Esophagus squamous epithelium (tissue), 5 donors: Measurements from ENCODE around the gene C12orf43. TPM values are rescaled to one million over a fixed set of nuclear protein-coding genes. Genes with fewer than 3 reads are reported as not detected.

ENCODE experiments used
- DNase-seq: peaks from one replicate; lab custom pipeline; 2025; lab: John Stamatoyannopoulos, UW
- H3K27ac ChIP-seq, 4 donors: fragments of 200-600 bp; sonication (generic); one replicate each; pipeline ENCODE4 v1.5.1; 2016 to 2019; ENCODE audit warnings: mild to moderate bottlenecking in 1 of 4
- H3K27me3 ChIP-seq, 4 donors: fragments of 200-600 bp; sonication (generic); 1 replicate in 3 of 4; 2 replicates in 1 of 4; pipeline versions ENCODE4 v1.5.1 to v1.6.0; 2017 to 2021; ENCODE audit warnings: antibody characterized with exemption in 1 of 4
- H3K36me3 ChIP-seq, 3 donors: fragments of 200-600 bp; sonication (generic); one replicate each; pipeline ENCODE4 v1.5.1; 2016 to 2019
- H3K4me1 ChIP-seq, 3 donors: fragments of 200-600 bp; sonication (generic); one replicate each; pipeline ENCODE4 v1.5.1; 2017 to 2019
- H3K4me3 ChIP-seq, 4 donors: fragments of 200-600 bp; sonication (generic); 1 replicate in 3 of 4; 2 replicates in 1 of 4; pipeline ENCODE4 v1.5.1; 2016 to 2019; ENCODE audit warnings: mild to moderate bottlenecking in 2 of 4, moderate library complexity in 1 of 4
- H3K9me3 ChIP-seq, 3 donors: fragments of 200-600 bp; sonication (generic); one replicate each; pipeline ENCODE4 v1.5.1; 2016 to 2019
- CTCF ChIP-seq, 6 experiments: fragments of 450-650 bp in 4 of 6; fragments of 200-600 bp in 2 of 6; sonication (generic) in 2 of 6; IDR thresholded peaks; one replicate each; pipeline ENCODE4 v1.5.1; 2016 to 2019; ENCODE audit warnings: antibody characterized with exemption in 6 of 6, mild to moderate bottlenecking in 4 of 6, moderate library complexity in 4 of 6
- POLR2A ChIP-seq, 4 donors: fragments of 450-650 bp; IDR thresholded peaks; one replicate each; pipeline ENCODE4 v1.6.1; 2017; ENCODE audit warnings: antibody characterized with exemption in 4 of 4, mild to moderate bottlenecking in 4 of 4, moderate library complexity in 3 of 4
- WGBS, 2 donors: methylation state at CpG; one replicate each; pipeline ENCODE4 v1.1.5; 2018; 5-methylcytosine and 5-hydroxymethylcytosine counted together
- intact Hi-C: fragments of 100-400 bp; cut with DNase I; formaldehyde crosslinking; loops from one replicate; pipeline ENCODE4 v1.15.0; 2022
- total RNA-seq, 4 donors: library from RNA; depleted of rRNA; stranded (reverse); fragments of >200 nt; gene quantifications; one replicate each; pipeline ENCODE4 v1.1.0, GENCODE V29; 2016
- donor health status: DM: yes; HTN: yes; CAD: no.

The C12orf43 gene
- total RNA-seq, 4 donors from 2014 or later = 7.8 to 15.6 (median 8.6) TPM

- intact Hi-C loops = no loop called here
- no peaks in the 10 kb centered on the region for H3K4me1 ChIP-seq
- TF ChIP-seq CTCF (IDR thresholded peaks at IDR 0.05) = no peak
- TF ChIP-seq POLR2A (IDR thresholded peaks at IDR 0.05) = no peak
- no peaks in the 10 kb centered on the region for H3K36me3 ChIP-seq
- no peaks in the 10 kb centered on the region for H3K27me3 ChIP-seq
- H3K9me3 ChIP-seq = no peaks in the 10 kb centered on the region
- DNase-seq = no peak
- no peak overlapping the region for H3K4me3 ChIP-seq
- H3K27ac ChIP-seq = no peak overlapping the region
- 82 to 93% methylated on average over 2 of the region's 2 CpGs for WGBS, 2 donors
Observed at GRCh38 chr12:120994589-120995337, 21.5 kb downstream of the C12orf43 start.

- intact Hi-C loops = no loop called here
- no peak for DNase-seq
- TF ChIP-seq POLR2A (IDR thresholded peaks at IDR 0.05) = no peak
- no peak for TF ChIP-seq CTCF (IDR thresholded peaks at IDR 0.05)
- Histone ChIP-seq H3K36me3 (no peaks in the 10 kb centered on the region), H3K9me3 (no peaks in the 10 kb centered on the region), H3K27ac (no peak overlapping the region), H3K4me1 (no peaks in the 10 kb centered on the region), H3K4me3 (no peak overlapping the region), H3K27me3 (no peaks in the 10 kb centered on the region)
- 72 to 85% methylated on average over 3 to 8 of the region's 15 CpGs for WGBS, 2 donors
Observed at GRCh38 chr12:120994059-120994458, 22.2 kb downstream of the C12orf43 start.

- no peak overlapping the region for H3K4me3 ChIP-seq
- TF ChIP-seq CTCF (IDR thresholded peaks at IDR 0.05) = no peak
- H3K4me1 ChIP-seq = no peaks in the 10 kb centered on the region
- intact Hi-C loops = no loop called here
- no peak overlapping the region for H3K27ac ChIP-seq
- DNase-seq = no peak
- H3K9me3 ChIP-seq = no peaks in the 10 kb centered on the region
- H3K36me3 ChIP-seq = no peaks in the 10 kb centered on the region
- H3K27me3 ChIP-seq = no peaks in the 10 kb centered on the region
- WGBS, 2 donors = 81 to 84% methylated on average over 10 to 11 of the region's 11 CpGs
Observed at GRCh38 chr12:120993496-120993895, 22.8 kb downstream of the C12orf43 start.

- TF ChIP-seq POLR2A (IDR thresholded peaks at IDR 0.05) (no peak), CTCF (IDR thresholded peaks at IDR 0.05) (no peak)
- no peak for DNase-seq
- WGBS, 2 donors = 78 to 88% methylated on average over 1 of the region's 1 CpG
- H3K4me3 ChIP-seq = no peak overlapping the region
- no peak overlapping the region for H3K27ac ChIP-seq
- no peaks in the 10 kb centered on the region for H3K36me3 ChIP-seq
- H3K9me3 ChIP-seq = no peaks in the 10 kb centered on the region
- no peaks in the 10 kb centered on the region for H3K27me3 ChIP-seq
- H3K4me1 ChIP-seq = no peaks in the 10 kb centered on the region
- intact Hi-C loops = no loop called here
Observed at GRCh38 chr12:120992989-120993388, 23.3 kb downstream of the C12orf43 start.

- TF ChIP-seq CTCF (IDR thresholded peaks at IDR 0.05) (no peak), POLR2A (IDR thresholded peaks at IDR 0.05) (no peak)
- Histone ChIP-seq H3K4me3 (no peak overlapping the region), H3K4me1 (no peaks in the 10 kb centered on the region), H3K27me3 (no peaks in the 10 kb centered on the region), H3K9me3 (no peaks in the 10 kb centered on the region), H3K27ac (no peak overlapping the region), H3K36me3 (no peaks in the 10 kb centered on the region)
- intact Hi-C loops = no loop called here
- DNase-seq = no peak
Observed at GRCh38 chr12:120991965-120992364, 24.3 kb downstream of the C12orf43 start.
